A673 (cell line): ENCODE data around the gene EEPD1. TPM values are rescaled to one million over a fixed set of nuclear protein-coding genes. Genes with fewer than 3 reads are reported as not detected.

ENCODE experiments used
- BruUV-seq: library from RNA; stranded (reverse); fragments of 400-500 nt; replicated peaks from 2 replicates; lab custom pipeline; 2021; lab: Mats Ljungman, UMichigan
- CTCF ChIA-PET: fragments of 300-600 bp; sonication (Branson Sonifier 250); formaldehyde crosslinking; loops from one replicate; lab custom pipeline; 2022; ENCODE audit warnings: antibody characterized with exemption; lab: Charles Lee
- POLR2A ChIA-PET: fragments of 300-600 bp; sonication (Branson Sonifier 250); formaldehyde crosslinking; loops from one replicate; lab custom pipeline; 2022; ENCODE audit warnings: antibody characterized with exemption; ENCODE audit not compliant: low non-redundant PET; lab: Charles Lee
- DNase-seq: peaks from one replicate; pipeline ENCODE4 v3.0.0-alpha.2; 2015; ENCODE audit warnings: low spot score
- H3K27ac ChIP-seq: fragments of 200-600 bp; sonication (generic); 2 replicates; pipeline ENCODE4 v1.5.1; 2016; ENCODE audit warnings: mixed run types, low read depth, mild to moderate bottlenecking, mixed read lengths, antibody characterized with exemption, low read length; ENCODE audit not compliant: poor library complexity, severe bottlenecking
- H3K27me3 ChIP-seq: fragments of 200-600 bp; sonication (generic); replicated peaks from 2 replicates; pipeline ENCODE4 v1.6.1; 2017; ENCODE audit warnings: mixed run types, low read depth, mild to moderate bottlenecking, mixed read lengths, antibody characterized with exemption, low read length; ENCODE audit not compliant: insufficient read depth, poor library complexity
- H3K36me3 ChIP-seq: fragments of 200-600 bp; sonication (generic); 2 replicates; pipeline ENCODE4 v1.6.1; 2016; ENCODE audit warnings: mixed run types, mild to moderate bottlenecking, mixed read lengths, antibody characterized with exemption, low read length; ENCODE audit not compliant: insufficient read depth, poor library complexity, severe bottlenecking
- H3K4me1 ChIP-seq: fragments of 200-600 bp; sonication (generic); 2 replicates; pipeline ENCODE4 v1.6.1; 2017; ENCODE audit warnings: mixed run types, mild to moderate bottlenecking, mixed read lengths, antibody characterized with exemption, low read length; ENCODE audit not compliant: insufficient read depth, poor library complexity, severe bottlenecking
- H3K4me3 ChIP-seq: fragments of 200-600 bp; sonication (generic); 2 replicates; pipeline ENCODE4 v1.5.1; 2016; ENCODE audit warnings: low read depth, mixed run types, mild to moderate bottlenecking, mixed read lengths, low read length; ENCODE audit not compliant: poor library complexity, severe bottlenecking
- H3K9me3 ChIP-seq: fragments of 200-600 bp; sonication (generic); 2 replicates; pipeline ENCODE4 v1.6.1; 2016; ENCODE audit warnings: mixed run types, low read depth, mild to moderate bottlenecking, mixed read lengths, antibody characterized with exemption, low read length; ENCODE audit not compliant: poor library complexity, severe bottlenecking
- CTCF ChIP-seq: fragments of 300-800, 200-600 bp; sonication (generic); conservative IDR thresholded peaks from 2 replicates; pipeline ENCODE4 v1.5.1; 2017; ENCODE audit warnings: low read depth, mild to moderate bottlenecking, antibody characterized with exemption, low read length, moderate library complexity, mixed read lengths
- EZH2 ChIP-seq: fragments of 200-600 bp; sonication (generic); IDR thresholded peaks from 2 replicates; pipeline ENCODE4 v1.6.1; 2017; ENCODE audit warnings: borderline replicate concordance, low read depth, mild to moderate bottlenecking, mixed read lengths, antibody characterized with exemption, low read length; ENCODE audit not compliant: poor library complexity, severe bottlenecking
- intact Hi-C: fragments of 100-400 bp; cut with micrococcal nuclease; formaldehyde crosslinking; loops from one replicate; pipeline ENCODE4 v1.10.0; 2022; ENCODE audit not compliant: unreplicated experiment
- total RNA-seq: library from RNA; stranded (reverse); gene quantifications from 2 replicates; pipeline ENCODE4 v1.2.3, GENCODE V29; 2021

The EEPD1 gene
- total RNA-seq, 1 experiment from 2014 or later, result 2.5 TPM

- H3K27me3 ChIP-seq, result no peaks in the 10 kb centered on the region
- no peak for TF ChIP-seq CTCF
- no peak for TF ChIP-seq EZH2
- no peak overlapping the region for H3K4me3 ChIP-seq
- DNase-seq, result no peak
- BruUV-seq, result no TSS peak
- ChIA-PET CTCF (no interaction called here), POLR2A (no interaction called here)
- H3K36me3 ChIP-seq, result no peaks in the 10 kb centered on the region
- no peaks in the 10 kb centered on the region for H3K4me1 ChIP-seq
- H3K9me3 ChIP-seq, result no peaks in the 10 kb centered on the region
- H3K27ac ChIP-seq, result no peak overlapping the region
- intact Hi-C loops, result no loop called here
Observed at GRCh38 chr7:36205803-36206202, 52.7 kb downstream of the EEPD1 start.

GRCh38 chr7:36207451-36208291 is 54.6 kb downstream of the EEPD1 start:
- ChIA-PET CTCF (no interaction called here), POLR2A (no interaction called here)
- no peak overlapping the region for H3K4me3 ChIP-seq
- no peak overlapping the region for H3K27ac ChIP-seq
- no peaks in the 10 kb centered on the region for H3K27me3 ChIP-seq
- intact Hi-C loops, result no loop called here
- BruUV-seq, result no TSS peak
- TF ChIP-seq EZH2 (no peak), CTCF (no peak)
- DNase-seq, result no peak
- H3K9me3 ChIP-seq, result no peaks in the 10 kb centered on the region
- H3K36me3 ChIP-seq, result no peaks in the 10 kb centered on the region
- no peaks in the 10 kb centered on the region for H3K4me1 ChIP-seq

GRCh38 chr7:36208426-36208825 is 55.4 kb downstream of the EEPD1 start:
- no peaks in the 10 kb centered on the region for H3K4me1 ChIP-seq
- POLR2A ChIA-PET, result no interaction called here
- no TSS peak for BruUV-seq

More at GRCh38 chr7:36208426-36208825, 55.4 kb downstream of the EEPD1 start:
- Histone ChIP-seq H3K27me3 (no peaks in the 10 kb centered on the region), H3K4me3 (no peak overlapping the region), H3K27ac (no peak overlapping the region), H3K9me3 (no peaks in the 10 kb centered on the region), H3K36me3 (no peaks in the 10 kb centered on the region)
- TF ChIP-seq EZH2, result no peak
- no peak for TF ChIP-seq CTCF
- DNase-seq, result no peak
- intact Hi-C loops, result no loop called here
- CTCF ChIA-PET, result no interaction called here
